SK-MEL-5 (cell line): ENCODE results near the gene NPHS1. TPM values are rescaled to one million over a fixed set of nuclear protein-coding genes. Genes with fewer than 3 reads are reported as not detected.

Experiments used
- DNase-seq: peaks from one replicate; pipeline ENCODE4 v3.0.0-alpha.2; 2016; ENCODE audit warnings: low read depth, low spot score
- in situ Hi-C: cut with HindIII; loops from 2 replicates; pipeline ENCODE4 v1.10.0; 2016; ENCODE audit warnings: low sequenced_read_pairs, high pct_unique_total_duplicates, low pct_unique_long_range_greater_than_20kb
- total RNA-seq: library from RNA; depleted of rRNA; stranded (reverse); fragments of >200 nt; shearing (Covaris generic); gene quantifications from 2 replicates; pipeline ENCODE4 v1.2.3, GENCODE V29; 2014

The NPHS1 gene
- total RNA-seq, 1 experiment from 2014 or later, result not detected

GRCh38 chr19:35860818-35861639 lies 8.7 kb upstream of the NPHS1 start:
- in situ Hi-C loops, result no loop called here

GRCh38 chr19:35860436-35860817 lies 8.1 kb upstream of the NPHS1 start:
- no peak for DNase-seq
- in situ Hi-C loops, result no loop called here

More at GRCh38 chr19:35860818-35861639, 8.7 kb upstream of the NPHS1 start:
- DNase-seq, result no peak

DNA sequence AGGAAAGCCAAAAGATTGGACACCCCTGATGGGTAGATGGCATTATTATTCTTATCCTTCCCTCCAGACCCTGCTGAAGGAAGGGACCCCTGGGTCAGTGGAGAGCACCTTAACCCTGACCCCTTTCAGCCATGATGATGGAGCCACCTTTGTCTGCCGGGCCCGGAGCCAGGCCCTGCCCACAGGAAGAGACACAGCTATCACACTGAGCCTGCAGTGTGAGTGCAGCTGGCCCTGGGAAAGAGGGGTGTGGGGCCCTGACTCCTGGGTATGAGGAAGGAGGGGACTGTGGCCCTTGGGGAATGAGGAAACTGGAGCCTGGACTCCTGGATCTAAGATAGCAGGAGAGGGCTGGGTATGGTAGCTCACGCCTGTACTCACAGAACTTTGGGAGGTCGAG lies 7.1 kb upstream of the NPHS1 start:
- in situ Hi-C loops, result no loop called here

GRCh38 chr19:35858311-35858710 lies 6.0 kb upstream of the NPHS1 start:
- in situ Hi-C loops, result no loop called here
- no peak for DNase-seq

More for the DNA sequence above, 7.1 kb upstream of the NPHS1 start:
- no peak for DNase-seq

DNA sequence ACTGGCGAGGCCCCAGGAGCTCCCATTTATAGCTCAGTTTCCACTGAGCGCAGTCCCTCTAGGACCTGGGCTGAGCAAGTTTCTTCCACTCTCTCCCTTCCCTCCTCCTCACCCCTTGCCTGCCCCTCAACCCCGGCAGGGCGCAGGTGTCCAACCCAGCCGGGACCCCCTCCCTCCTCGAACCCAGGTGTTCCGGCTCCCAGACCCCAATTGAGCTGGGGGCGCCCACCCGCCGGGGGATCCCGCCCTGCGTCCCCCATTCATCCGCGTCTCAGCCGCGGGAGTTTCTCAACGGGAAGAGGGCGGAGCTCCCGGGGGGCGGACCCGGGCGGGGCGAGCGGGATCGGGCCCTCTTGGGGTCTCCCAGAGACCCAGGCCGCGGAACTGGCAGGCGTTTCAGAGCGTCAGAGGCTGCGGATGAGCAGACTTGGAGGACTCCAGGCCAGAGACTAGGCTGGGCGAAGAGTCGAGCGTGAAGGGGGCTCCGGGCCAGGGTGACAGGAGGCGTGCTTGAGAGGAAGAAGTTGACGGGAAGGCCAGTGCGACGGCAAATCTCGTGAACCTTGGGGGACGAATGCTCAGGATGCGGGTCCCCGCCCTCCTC lies 4.3 kb upstream of the NPHS1 start, which contains the start of gene KIRREL2:
TSS of gene KIRREL2 (plus strand) at position 366 of the 604 bp plus-strand sequence. CDS start at position 575, 209 bp downstream.
- in situ Hi-C loops, result no loop called here
- DNase-seq, result no peak

DNA sequence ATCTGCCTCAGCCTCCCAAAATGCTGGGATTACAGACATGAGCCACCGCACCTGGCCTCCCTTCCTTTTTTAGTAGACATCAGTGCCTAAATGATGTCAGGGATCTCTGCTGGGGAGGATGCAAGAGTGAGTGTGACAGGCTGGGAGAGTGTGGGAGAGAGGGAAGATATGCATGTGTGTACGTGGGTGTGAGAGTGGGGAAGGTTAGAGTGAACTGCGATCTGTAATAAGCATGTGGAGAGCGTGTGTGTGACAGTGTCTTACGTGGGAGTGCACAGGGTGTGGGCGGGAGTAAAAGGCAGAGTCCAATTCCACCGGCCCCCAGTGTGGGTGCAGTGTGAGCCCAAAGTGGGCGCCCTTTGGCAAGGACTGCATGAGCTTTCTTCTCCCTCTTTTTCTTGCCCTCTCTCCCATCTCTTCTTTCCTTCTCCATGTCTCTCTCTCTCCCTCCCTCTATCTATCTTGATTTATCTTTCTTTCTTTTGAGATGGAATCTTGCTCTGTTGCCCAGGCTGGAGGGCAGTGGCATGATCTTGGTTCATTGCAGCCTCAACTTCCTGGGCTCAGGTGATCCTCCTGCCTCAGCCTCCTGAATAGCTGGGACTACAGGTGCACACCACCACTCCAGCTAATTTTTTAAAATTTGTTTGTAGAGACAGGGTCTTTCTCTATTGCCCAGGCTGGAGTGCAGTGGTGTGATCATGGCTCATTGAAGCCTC lies 893 bp upstream of the NPHS1 start:
- DNase-seq, result no peak
- in situ Hi-C loops, result no loop called here

- DNase-seq, result no peak
- in situ Hi-C loops, result no loop called here
Measured at GRCh38 chr19:35851213-35852028, 883 bp downstream of the NPHS1 start.

GRCh38 chr19:35848919-35849505 lies 3.3 kb downstream of the NPHS1 start:
- in situ Hi-C loops, result no loop called here
- DNase-seq, result no peak

- in situ Hi-C loops, result no loop called here
- DNase-seq, result no peak
Measured at GRCh38 chr19:35848486-35848885, 3.8 kb downstream of the NPHS1 start.

DNA sequence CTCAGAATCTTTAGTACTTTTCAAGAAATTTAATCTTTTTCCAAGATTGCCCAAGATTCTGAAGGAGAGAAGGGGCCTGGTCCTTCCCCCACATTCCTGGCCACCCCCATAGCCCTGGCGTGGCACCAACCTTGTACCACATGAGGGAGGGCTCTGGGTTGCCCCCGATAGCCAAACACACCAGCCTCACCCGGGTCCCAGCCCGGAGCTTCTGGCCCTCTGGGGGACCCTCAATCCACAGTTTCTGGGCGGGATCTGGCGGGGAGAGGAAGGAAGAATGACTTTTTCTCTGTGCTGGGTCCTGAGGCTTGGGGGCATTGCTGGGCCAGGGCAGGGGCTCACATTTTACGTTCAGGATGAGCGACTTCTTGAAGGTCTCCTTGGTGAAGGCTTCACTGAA lies 4.4 kb downstream of the NPHS1 start:
- DNase-seq, result no peak
- in situ Hi-C loops, result no loop called here

DNA sequence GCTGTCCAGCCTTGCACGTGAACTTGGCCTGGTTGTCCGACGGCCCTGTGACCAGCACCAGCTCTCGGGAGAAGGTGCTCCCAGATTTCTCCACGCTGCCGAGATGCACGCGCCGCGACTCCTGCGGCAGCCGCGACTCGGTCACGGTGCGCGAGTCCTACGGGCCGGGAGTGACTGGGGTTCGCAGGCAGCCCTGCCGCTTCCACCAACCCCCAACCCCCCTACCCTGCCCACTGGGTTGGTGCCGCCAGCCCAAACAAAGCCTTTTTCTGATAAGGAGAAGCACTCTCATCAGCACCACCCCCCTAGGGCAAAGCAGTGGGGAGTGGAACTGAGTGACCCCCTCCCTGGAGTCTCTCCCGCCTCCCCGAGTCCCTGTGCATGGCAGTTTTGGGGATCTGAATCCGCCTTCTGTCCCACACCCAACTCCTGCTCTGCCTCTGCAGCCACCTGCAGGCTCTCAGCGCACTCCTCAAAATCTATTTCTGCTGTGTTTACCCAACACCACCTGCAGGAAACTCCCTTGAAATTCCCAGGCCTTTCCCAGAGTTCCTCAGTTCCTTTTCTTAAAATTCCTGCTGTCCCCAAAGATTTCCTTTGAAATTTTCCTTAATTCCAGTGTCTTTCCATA lies 6.2 kb downstream of the NPHS1 start:
- no peak for DNase-seq
- in situ Hi-C loops, result no loop called here

DNA sequence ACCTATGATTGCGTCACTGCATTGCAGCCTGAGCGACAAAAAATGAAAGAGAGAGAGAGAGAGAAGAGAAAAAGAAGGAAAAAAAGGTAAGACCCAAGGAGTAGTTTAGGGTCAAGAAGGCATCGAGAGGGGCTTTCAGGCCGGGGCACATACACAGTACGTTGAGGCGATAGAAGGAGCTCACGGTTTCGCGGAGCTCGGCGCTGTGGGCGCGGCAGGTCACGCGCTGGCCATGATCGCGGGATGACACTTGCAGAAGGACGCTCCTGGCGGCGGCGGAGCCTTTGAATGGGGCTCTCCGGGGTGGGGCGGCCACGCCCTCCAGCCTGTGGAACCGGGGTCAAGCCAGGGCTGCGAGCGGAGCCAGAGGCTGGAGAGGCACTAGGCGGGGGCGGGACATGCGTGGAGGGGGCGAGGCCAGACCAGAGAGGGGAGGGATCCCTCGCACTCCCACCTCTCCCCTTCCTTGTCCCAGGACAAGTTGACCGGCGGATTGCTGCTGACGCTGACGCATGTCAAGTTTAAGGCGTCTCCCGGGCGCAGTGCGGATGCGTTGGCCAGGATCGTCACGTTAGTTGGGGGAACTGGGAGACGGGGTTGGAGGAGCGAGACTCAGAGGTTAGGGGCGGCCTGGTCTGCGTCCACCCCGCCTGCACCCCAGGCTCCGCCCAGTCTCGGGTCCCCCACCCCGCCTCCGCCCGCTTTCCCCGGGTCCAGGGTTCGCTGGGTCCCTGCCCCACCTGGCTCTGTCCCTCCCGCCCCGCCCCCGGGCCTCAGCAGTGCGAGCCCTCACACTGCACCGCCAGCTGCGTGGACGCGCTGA lies 6.9 kb downstream of the NPHS1 start:
- no peak for DNase-seq
- in situ Hi-C loops, result no loop called here

- no peak for DNase-seq
- in situ Hi-C loops, result no loop called here
Measured at GRCh38 chr19:35844482-35845214, 7.7 kb downstream of the NPHS1 start.

DNA sequence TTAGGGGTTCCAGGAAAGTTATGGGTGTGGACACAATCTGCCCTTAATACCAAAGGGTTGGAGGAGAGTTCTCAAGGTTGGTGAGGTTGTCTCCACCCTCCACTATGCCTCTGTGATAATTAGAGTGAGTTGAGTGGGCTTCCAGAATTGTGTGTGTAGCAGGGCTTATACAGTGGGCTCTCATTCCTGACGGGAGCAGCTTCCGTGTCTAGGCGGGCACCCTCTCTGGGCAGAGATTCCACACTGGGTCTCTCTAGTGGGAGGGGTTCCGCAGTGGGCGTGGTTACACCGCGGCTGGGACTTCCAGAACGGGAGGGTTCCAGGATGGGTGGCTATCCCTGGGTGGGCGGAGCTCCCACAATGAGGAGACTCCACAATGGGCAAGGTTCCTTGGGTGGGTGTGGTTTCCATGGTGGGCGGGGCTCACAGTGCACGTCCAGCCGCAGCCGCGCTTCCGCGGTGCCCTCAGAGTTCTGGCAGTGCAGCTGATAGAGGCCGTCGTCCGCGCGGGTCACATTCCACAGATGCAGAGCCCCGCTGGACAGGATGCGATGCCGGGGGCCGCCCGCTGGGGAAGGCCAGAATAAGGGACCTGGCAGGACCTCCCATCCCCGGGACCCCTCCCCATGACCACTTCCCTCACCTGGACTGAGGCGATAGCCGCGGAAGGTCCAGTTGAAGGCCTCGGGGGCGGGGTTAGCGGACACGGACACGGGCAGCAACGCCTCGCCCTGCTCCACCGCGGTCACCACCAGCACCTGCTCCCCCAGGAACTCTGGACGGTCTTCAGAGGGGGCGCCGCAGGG lies 8.4 kb downstream of the NPHS1 start:
- in situ Hi-C loops, result no loop called here
- DNase-seq, result peak; percentile 79
